C4-2B (cell line): Measurements from ENCODE around the gene C6orf52.
"Not testable (repeated sequence)": the region's sequence is repeated elsewhere in the genome, so short reads cannot be mapped to it uniquely, and the experiment has no call there.

Experiments
- H3K27ac ChIP-seq: fragments of 450-650 bp; 2 replicates; pipeline ENCODE4 v1.5.1; 2017
- ZFX ChIP-seq: fragments of 450-650 bp; IDR thresholded peaks from 2 replicates; pipeline ENCODE4 v1.6.1; 2017
- TF ChIP-seq, protein P1 (sequence below): fragments of 450-650 bp; conservative IDR thresholded peaks from 2 replicates; pipeline ENCODE4 v1.5.1; 2017; ENCODE audit warnings: mild to moderate bottlenecking

The C6orf52 gene

DNA sequence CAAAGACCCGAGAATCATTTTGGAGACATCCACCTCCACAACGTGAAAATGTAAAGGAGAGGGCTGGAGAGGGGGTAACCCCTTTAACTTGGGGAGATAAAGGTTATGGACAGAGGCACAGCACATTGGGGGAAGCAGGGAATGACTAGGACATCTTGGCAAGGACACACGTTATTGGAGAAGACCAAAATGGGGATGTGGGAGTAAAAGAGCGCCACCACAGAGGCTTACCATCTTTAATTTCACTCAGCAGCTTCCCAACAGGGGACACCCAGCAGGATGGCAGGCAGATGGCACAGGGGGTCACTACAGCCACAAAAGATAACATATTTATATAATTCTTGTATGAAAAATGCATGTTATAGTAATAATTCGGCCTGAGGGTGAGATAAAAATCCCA is 9.8 kb downstream of the C6orf52 start:
- no peak for TF ChIP-seq ZFX
- TF ChIP-seq, protein P1, sequence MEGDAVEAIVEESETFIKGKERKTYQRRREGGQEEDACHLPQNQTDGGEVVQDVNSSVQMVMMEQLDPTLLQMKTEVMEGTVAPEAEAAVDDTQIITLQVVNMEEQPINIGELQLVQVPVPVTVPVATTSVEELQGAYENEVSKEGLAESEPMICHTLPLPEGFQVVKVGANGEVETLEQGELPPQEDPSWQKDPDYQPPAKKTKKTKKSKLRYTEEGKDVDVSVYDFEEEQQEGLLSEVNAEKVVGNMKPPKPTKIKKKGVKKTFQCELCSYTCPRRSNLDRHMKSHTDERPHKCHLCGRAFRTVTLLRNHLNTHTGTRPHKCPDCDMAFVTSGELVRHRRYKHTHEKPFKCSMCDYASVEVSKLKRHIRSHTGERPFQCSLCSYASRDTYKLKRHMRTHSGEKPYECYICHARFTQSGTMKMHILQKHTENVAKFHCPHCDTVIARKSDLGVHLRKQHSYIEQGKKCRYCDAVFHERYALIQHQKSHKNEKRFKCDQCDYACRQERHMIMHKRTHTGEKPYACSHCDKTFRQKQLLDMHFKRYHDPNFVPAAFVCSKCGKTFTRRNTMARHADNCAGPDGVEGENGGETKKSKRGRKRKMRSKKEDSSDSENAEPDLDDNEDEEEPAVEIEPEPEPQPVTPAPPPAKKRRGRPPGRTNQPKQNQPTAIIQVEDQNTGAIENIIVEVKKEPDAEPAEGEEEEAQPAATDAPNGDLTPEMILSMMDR, result no peak
- H3K27ac ChIP-seq, result no peak overlapping the region

DNA sequence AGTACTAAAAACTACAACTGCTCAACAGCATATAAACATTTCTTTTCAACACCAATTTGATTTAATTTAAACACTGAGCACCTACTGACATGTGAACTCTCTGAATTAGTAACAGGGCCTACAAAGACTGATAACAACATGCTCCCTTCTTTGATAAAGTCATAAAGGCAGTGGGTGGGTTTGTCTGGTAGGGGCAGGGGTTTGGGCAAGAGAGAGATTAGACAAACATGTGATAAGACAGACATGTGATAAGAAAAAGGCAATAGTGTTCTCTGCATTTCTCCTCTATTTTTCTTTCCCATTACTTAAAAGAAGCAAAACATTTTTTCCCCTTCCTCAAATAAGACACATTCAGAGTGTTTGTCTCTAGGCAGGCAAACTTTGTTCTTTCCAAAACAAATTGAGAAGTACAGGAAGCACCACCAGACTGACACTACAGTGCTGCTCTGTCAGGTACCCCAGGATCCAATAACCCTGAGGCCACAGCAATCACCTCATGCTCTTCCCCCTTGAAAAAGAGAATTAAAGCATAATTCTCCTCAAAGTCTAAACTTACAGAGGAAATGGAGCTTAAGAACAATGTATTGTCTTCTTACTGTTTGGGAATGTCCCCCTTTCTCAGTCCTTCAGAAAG is 11.9 kb downstream of the C6orf52 start:
- TF ChIP-seq, protein P1, result no peak
- no peak for TF ChIP-seq ZFX

DNA sequence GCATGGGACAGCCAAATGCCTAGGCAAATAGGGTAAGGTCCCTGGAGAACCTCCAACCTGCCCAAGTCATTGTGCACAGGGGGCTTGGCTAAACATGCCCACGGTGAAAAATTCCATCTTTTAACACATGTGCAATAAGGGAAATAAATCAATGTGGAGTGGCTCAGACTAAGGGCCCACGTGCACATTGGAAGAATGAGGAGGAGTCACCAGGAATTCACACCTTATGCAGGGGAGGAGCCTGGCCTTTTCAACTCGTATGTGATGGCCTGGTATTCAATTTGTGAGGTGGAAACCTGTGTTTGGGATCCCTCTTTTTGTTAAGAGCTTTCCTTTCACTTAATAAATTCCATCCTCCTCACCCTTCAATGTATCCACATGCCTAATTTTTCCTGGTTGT is 12.6 kb downstream of the C6orf52 start:
- H3K27ac ChIP-seq, result peak overlapping the region; percentile 52; the same call in 1 of the 2 replicates
- TF ChIP-seq ZFX, result no peak
- TF ChIP-seq, protein P1, result no peak

More for the DNA sequence above, 11.9 kb downstream of the C6orf52 start:
- peak overlapping the region; percentile 41; the same call in 1 of the 2 replicates for H3K27ac ChIP-seq

DNA sequence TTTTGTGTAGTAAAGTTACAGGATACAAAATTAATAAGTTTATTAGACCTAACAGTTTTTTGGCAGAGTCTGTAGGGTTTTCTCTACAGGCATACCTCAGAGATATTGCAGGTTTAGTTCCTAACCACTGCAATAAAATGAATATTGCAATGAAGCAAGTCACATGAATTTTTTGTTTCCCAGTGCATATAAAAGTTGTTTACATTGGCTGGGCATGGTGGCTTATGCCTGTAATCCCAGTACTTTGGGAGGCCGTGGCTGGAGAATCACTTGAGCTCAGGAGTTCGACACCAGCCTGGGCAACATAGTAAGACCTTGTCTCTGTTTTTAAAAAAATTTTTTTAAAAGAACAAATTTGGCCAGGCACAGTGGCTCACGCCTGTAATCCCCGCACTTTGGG is 16.0 kb downstream of the C6orf52 start:
- peak overlapping the region; percentile 13 for H3K27ac ChIP-seq
- TF ChIP-seq, protein P1, result no peak
- no peak for TF ChIP-seq ZFX

DNA sequence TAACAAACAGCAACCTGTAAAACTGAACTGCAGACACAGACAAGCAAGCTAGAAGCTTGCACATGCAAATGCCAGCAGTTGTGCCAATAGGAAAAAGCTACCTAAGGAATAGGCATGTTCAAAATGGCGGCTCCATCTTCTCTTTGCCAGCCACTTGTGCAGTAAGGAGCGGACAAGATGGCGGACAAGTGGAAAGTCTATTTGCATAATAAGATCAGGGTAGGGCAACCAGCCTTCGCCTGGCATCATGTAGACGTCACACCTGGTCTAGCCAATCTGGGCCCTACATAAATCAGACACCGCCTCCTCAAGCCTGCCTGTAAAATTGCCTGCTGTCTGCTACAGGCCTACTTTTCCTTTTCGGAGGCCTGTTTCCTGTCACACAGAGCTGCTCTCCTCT is 18.0 kb downstream of the C6orf52 start:
- no peak for TF ChIP-seq ZFX
- TF ChIP-seq, protein P1, result no peak
- no peak overlapping the region for H3K27ac ChIP-seq

DNA sequence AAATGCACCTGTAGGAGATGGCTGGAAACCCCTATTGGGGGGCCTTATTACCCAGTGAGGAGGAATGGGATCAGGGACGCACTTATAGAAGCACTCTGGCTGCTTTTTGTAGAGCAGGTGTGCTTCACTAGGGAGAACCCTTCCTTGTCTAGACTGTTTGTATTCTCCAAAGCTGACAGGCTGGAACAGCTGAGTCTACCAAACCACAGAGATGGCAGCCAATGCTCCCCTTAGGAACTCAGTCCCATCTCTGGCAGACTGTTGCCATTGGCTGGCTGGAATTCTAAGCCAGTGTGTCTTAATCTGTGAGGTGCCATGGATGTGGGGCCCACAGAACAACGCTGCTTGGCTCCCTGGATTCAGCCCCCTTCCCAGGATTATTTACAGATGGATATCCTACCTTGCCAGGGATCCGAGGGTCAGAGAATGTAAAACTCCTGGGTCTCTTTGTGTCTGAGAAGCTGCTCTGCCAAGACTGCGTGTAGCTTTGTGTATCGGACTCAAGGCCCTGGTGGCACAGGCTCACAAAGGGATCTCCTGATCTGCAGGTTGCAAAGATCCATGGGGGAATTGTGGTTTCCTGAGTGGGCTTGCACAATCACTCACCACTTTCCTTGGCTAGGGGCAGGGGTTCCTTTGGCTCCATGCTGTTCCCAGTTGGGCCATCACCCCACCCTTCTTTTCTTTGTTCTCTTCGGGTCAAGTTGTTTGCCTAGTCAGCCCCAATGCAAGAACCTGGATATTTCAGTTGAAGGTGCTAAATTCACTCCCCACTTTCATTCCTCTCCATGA is 26.1 kb downstream of the C6orf52 start:
- TF ChIP-seq, protein P1, result no peak
- TF ChIP-seq ZFX, result no peak
- no peak overlapping the region for H3K27ac ChIP-seq

DNA sequence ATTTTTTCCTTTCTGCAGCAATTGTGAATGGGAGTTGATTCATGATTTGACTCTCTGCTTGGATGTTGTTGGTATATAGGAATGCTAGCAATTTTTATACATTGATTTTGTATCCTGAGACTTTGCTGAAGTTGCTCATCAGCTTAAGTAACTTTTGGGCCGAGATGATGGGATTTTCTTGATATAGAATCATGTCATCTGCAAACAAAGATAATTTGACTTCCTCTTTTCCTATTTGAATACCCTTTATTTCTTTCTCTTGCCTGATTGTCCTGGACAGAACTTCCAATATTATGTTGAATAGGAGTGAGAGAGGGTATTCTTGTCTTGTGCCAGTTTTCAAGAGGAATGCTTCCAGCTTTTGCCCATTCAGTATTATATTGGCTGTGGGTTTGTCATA is 28.8 kb downstream of the C6orf52 start:
- not testable (repeated sequence) for H3K27ac ChIP-seq
